Fibroblast of skin of abdomen (primary cell): Measurements from ENCODE around the gene GRIK4.

Experiments used
- DNase-seq: peaks from one replicate; pipeline ENCODE4 v3.0.0-alpha.2; 2013

Gene GRIK4

GRCh38 chr11:120509346-120510053, 2.0 kb upstream of the GRIK4 start:
- no peak for DNase-seq

GRCh38 chr11:120510406-120511115, 987 bp upstream of the GRIK4 start:
- DNase-seq = no peak

- DNase-seq = no peak
These were observed 531 bp downstream of the GRIK4 start for GRCh38 chr11:120511820-120512738.

- DNase-seq = no peak
These were observed 1.3 kb downstream of the GRIK4 start for GRCh38 chr11:120512739-120513435.

- DNase-seq = no peak
These were observed 2.1 kb downstream of the GRIK4 start for GRCh38 chr11:120513436-120514315.

GRCh38 chr11:120514541-120515121, 3.1 kb downstream of the GRIK4 start:
- DNase-seq = no peak

- no peak for DNase-seq
These were observed 3.7 kb downstream of the GRIK4 start for GRCh38 chr11:120515186-120515723.

GRCh38 chr11:120516461-120517389, 5.2 kb downstream of the GRIK4 start:
- DNase-seq = peak; percentile 9

GRCh38 chr11:120517390-120517761, 5.8 kb downstream of the GRIK4 start:
- DNase-seq = peak; percentile 18

GRCh38 chr11:120517801-120518291, 6.3 kb downstream of the GRIK4 start:
- DNase-seq = no peak

GRCh38 chr11:120518356-120518755, 6.8 kb downstream of the GRIK4 start:
- DNase-seq = no peak

- no peak for DNase-seq
These were observed 7.9 kb downstream of the GRIK4 start for GRCh38 chr11:120519474-120519873.

- DNase-seq = no peak
These were observed 8.7 kb downstream of the GRIK4 start for GRCh38 chr11:120520091-120520822.

GRCh38 chr11:120521176-120521575, 9.6 kb downstream of the GRIK4 start:
- DNase-seq = no peak

- no peak for DNase-seq
These were observed 10.5 kb downstream of the GRIK4 start for GRCh38 chr11:120522021-120522420.

GRCh38 chr11:120522736-120523135, 11.2 kb downstream of the GRIK4 start:
- no peak for DNase-seq

GRCh38 chr11:120523196-120523595, 11.6 kb downstream of the GRIK4 start:
- no peak for DNase-seq

GRCh38 chr11:120524536-120525085, 13.1 kb downstream of the GRIK4 start:
- DNase-seq = no peak
